GM18858 (cell line): ENCODE measurements around the gene DHX57.

ENCODE experiments used
- ATAC-seq: cut with Tn5 transposase; IDR thresholded peaks from one replicate; pipeline ENCODE4 v1.9.1; 2021; ENCODE audit not compliant: unreplicated experiment

The DHX57 gene

GRCh38 chr2:38875576-38876367 lies at the start of gene DHX57, which contains the start of gene MORN2:
DHX57 (minus strand) TSS chr2:38875934; CDS start chr2:38868405, 7,529 bp downstream.
MORN2 (plus strand) TSS chr2:38875976.
- ATAC-seq = peak; percentile 97

GRCh38 chr2:38922902-38923301 lies 47.2 kb upstream of the DHX57 start:
- ATAC-seq = no peak

GRCh38 chr2:38922389-38922788 lies 46.7 kb upstream of the DHX57 start:
- no peak for ATAC-seq

GRCh38 chr2:38912619-38913018 lies 36.9 kb upstream of the DHX57 start:
- ATAC-seq = no peak

- ATAC-seq = no peak
Measured at GRCh38 chr2:38911191-38911590, 35.5 kb upstream of the DHX57 start.

- no peak for ATAC-seq
Measured at GRCh38 chr2:38909872-38910271, 34.1 kb upstream of the DHX57 start.

- peak; percentile 80 for ATAC-seq
Measured at GRCh38 chr2:38907743-38908562, 32.2 kb upstream of the DHX57 start.

GRCh38 chr2:38907242-38907641 lies 31.5 kb upstream of the DHX57 start:
- no peak for ATAC-seq

GRCh38 chr2:38905251-38905650 lies 29.5 kb upstream of the DHX57 start:
- ATAC-seq = no peak

GRCh38 chr2:38900726-38901125 lies 25.0 kb upstream of the DHX57 start:
- ATAC-seq = no peak

- no peak for ATAC-seq
Measured at GRCh38 chr2:38898256-38898655, 22.5 kb upstream of the DHX57 start.

- no peak for ATAC-seq
Measured at GRCh38 chr2:38892819-38893218, 17.1 kb upstream of the DHX57 start.

GRCh38 chr2:38889575-38889974 lies 13.8 kb upstream of the DHX57 start, which contains the start of gene ARHGEF33:
ARHGEF33 (plus strand) TSS chr2:38889875; CDS start chr2:38919448, 29,573 bp downstream.
- ATAC-seq = no peak

- no peak for ATAC-seq
Measured at GRCh38 chr2:38889045-38889444, 13.3 kb upstream of the DHX57 start.

- ATAC-seq = no peak
Measured at GRCh38 chr2:38887902-38888554, 12.3 kb upstream of the DHX57 start.

- no peak for ATAC-seq
Measured at GRCh38 chr2:38887347-38887746, 11.6 kb upstream of the DHX57 start.

GRCh38 chr2:38886063-38886462 lies 10.3 kb upstream of the DHX57 start:
- ATAC-seq = no peak

- ATAC-seq = no peak
Measured at GRCh38 chr2:38876407-38876806, 673 bp upstream of the DHX57 start.

GRCh38 chr2:38875227-38875575 lies 533 bp downstream of the DHX57 start:
- no peak for ATAC-seq

- ATAC-seq = no peak
Measured at GRCh38 chr2:38873763-38874162, 2.0 kb downstream of the DHX57 start.

- no peak for ATAC-seq
Measured at GRCh38 chr2:38871432-38871831, 4.3 kb downstream of the DHX57 start.
